Epithelial cell of esophagus (primary cell): ENCODE measurements around the gene PDS5A.
"Not testable (repeated sequence)": the region's sequence is repeated elsewhere in the genome, so short reads cannot be mapped to it uniquely, and the experiment has no call there.

ENCODE experiments used
- DNase-seq: peaks from one replicate; pipeline ENCODE4 v3.0.0; 2010; ENCODE audit warnings: low read depth
- H3K4me3 ChIP-seq: 2 replicates; pipeline ENCODE4 v1.5.1; 2011; ENCODE audit warnings: mild to moderate bottlenecking, low read length, control low read depth
- TF ChIP-seq, protein P1 (sequence below): IDR thresholded peaks from 2 replicates; pipeline ENCODE4 v1.5.1; 2011; ENCODE audit warnings: low read depth, mild to moderate bottlenecking, low read length, control low read depth, inconsistent platforms; ENCODE audit not compliant: insufficient read depth; ENCODE audit errors: missing control alignments

Gene PDS5A

DNA sequence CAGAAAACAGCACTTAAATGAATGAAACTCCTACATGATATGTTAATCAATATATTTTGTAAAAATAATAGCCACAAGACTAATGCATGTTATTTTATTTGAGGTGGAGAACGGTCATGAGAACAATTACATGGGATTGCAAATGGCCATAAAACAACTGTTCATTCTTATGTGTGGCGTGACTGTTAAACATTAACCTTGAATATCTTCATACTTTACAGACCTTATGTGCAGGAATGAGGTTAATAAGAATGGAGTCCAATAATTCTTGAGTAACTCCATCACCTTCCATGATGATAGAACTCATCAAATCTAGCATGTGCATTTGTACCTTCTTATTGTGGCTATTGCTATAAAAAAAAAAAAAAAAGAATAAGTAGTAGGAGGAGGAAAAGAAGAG, 55.3 kb downstream of the PDS5A start:
- no peak overlapping the region for H3K4me3 ChIP-seq
- no peak for DNase-seq
- TF ChIP-seq, protein P1, sequence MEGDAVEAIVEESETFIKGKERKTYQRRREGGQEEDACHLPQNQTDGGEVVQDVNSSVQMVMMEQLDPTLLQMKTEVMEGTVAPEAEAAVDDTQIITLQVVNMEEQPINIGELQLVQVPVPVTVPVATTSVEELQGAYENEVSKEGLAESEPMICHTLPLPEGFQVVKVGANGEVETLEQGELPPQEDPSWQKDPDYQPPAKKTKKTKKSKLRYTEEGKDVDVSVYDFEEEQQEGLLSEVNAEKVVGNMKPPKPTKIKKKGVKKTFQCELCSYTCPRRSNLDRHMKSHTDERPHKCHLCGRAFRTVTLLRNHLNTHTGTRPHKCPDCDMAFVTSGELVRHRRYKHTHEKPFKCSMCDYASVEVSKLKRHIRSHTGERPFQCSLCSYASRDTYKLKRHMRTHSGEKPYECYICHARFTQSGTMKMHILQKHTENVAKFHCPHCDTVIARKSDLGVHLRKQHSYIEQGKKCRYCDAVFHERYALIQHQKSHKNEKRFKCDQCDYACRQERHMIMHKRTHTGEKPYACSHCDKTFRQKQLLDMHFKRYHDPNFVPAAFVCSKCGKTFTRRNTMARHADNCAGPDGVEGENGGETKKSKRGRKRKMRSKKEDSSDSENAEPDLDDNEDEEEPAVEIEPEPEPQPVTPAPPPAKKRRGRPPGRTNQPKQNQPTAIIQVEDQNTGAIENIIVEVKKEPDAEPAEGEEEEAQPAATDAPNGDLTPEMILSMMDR = no peak

DNA sequence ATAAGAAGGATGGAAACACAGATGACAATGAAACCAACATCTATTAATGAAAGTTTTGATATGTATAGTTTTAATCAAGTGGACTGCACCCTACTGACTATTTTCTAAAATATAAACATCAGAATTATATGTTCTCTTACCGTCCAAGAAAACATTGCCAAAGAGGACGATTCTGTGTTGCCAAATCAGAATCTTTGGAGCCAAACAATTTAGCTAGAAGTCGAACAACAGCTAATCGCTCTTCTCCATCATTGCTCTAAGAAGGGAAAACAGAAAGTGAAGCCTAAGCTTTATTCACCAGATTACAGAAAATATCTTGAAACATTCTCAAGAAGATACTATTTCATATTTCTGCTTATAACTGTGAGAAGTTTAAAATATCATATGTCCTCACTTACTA, 64.2 kb downstream of the PDS5A start:
- no peak overlapping the region for H3K4me3 ChIP-seq
- TF ChIP-seq, protein P1 = no peak
- DNase-seq = no peak

DNA sequence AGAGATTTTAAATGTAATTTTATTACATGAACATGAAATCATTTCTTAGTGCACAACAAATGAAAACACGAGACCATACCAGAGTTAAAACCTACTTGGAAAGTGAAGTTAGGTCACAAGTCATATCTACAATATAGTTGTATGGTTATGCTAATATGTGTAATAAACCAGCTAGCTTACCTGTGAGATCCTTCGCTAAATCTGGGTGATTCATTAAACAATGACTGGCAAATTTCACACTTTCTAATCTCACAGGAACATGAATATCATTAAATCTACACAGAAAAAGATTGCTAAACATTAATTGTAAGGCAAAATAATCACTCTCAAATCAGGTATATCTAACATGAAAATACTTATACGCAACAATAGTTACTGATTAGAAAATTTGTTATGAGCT, 67.6 kb downstream of the PDS5A start:
- H3K4me3 ChIP-seq = no peak overlapping the region
- peak; percentile 17 for DNase-seq
- TF ChIP-seq, protein P1 = no peak

DNA sequence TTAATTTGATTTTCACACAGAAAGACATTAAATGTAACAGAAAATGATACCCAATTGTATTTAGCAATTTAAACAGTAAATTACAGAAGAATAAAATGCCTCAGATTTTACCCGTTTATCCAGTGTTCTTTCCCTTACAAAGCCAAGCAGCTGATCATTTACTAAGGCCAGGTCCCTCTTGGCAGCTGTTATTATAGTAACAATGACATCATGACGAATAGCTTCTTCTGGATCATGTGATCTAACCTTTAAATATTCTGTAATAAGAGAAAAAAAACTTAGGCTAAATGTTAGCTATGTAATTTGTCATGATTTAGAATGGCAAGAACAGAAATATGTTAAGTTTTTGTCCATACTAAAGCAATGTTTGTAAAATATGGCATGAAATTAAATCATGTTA, 69.4 kb downstream of the PDS5A start:
- TF ChIP-seq, protein P1 = no peak
- DNase-seq = no peak
- no peak overlapping the region for H3K4me3 ChIP-seq

DNA sequence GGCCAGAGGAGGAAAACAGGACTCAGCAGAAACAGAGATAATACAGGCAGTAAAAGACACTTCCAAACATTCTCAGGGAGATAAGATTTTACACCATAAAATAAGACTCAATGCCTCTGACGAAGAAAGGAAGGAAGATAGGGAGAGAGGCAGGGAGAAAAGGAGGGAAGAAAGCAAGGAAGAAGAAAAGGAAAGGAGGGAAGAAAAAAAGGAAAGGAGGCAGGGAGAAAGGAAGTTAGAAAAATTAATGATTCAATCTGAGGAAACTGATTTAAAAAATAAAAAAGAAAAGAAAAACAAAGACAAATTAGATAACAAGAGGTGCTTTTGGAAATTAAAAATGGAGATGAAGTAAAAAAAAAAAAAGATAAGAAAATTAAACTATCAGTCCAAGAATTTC, 72.1 kb downstream of the PDS5A start:
- no peak for DNase-seq
- no peak overlapping the region for H3K4me3 ChIP-seq
- TF ChIP-seq, protein P1 = no peak

DNA sequence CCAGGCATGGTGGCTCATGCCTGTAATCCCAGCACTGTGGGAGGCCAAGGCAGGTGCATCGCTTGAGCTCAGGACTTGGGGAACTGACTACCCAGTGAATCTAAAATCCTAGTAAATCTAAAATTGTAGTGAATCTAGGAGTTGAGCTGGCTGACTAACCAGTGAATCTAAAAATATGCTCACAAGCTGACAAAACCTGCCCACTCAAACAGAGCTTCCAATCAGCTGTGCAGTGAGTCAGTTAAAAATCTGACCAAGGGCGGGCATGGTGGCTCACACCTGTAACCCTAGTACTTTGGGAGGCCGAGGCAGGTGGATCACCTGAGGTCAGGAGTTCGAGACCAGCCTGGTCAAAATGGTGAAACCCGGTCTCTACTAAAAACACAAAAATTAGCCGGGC, 72.7 kb downstream of the PDS5A start:
- H3K4me3 ChIP-seq = not testable (repeated sequence)

DNA sequence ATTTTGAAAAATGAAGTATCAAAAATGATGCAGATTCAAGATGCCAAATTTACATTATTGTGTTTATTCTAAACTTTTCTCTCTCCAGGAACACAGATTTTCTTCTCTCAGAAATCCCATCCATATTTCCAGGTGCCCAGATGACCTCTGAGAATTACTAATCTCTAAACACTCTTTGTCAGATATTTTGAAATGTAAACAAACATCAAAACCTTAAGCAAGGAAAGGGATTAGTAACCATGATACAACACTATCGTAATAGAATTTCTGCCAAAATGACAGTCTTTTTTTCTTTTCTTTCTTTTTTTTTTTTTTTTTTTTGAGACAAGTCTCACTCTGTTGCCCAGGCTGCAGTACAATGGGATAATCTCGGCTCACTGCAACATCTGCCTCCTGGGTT, 76.7 kb downstream of the PDS5A start:
- DNase-seq = peak; percentile 11
- TF ChIP-seq, protein P1 = no peak
- H3K4me3 ChIP-seq = no peak overlapping the region

More for the DNA sequence above, 72.7 kb downstream of the PDS5A start:
- DNase-seq = not testable (repeated sequence)

DNA sequence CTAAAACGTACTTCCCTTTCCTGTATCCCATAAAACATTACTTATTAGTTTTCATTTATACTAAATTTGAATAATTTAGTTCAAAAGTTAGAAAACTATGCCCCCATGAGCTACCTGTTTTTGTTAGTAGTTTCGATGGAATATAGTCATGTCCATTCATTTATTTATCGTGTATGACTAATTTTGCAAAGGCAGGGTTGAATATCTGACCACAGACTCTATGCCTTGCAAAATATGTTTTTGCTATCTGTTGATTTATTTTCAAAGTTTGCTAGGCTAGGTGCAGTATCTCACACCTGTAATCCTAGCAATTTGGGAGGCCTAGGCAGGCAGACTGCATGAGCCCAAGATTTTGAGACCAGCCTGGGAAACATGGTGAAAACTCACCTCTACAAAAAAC, 78.4 kb downstream of the PDS5A start:
- H3K4me3 ChIP-seq = no peak overlapping the region
- TF ChIP-seq, protein P1 = no peak
- no peak for DNase-seq
